Measurements from ENCODE around the gene POM121L2.
"Not testable (repeated sequence)": the region's sequence is repeated elsewhere in the genome, so short reads cannot be mapped to it uniquely, and the experiment has no call there.

POM121L2 gene

GRCh38 chr6:27293436-27294098 is 18.5 kb downstream of the POM121L2 start:
- DNase-seq: no peak

GRCh38 chr6:27290850-27291208 is 21.2 kb downstream of the POM121L2 start:
- DNase-seq: no peak

GRCh38 chr6:27290065-27290849 is 21.8 kb downstream of the POM121L2 start:
- DNase-seq: no peak

- DNase-seq: no peak
Measured at GRCh38 chr6:27288136-27289044, 23.7 kb downstream of the POM121L2 start.

- DNase-seq: no peak
Measured at GRCh38 chr6:27287751-27288135, 24.3 kb downstream of the POM121L2 start.

- DNase-seq: no peak
Measured at GRCh38 chr6:27286141-27286540, 25.9 kb downstream of the POM121L2 start.

- DNase-seq: no peak
Measured at GRCh38 chr6:27283279-27283678, 28.8 kb downstream of the POM121L2 start.

GRCh38 chr6:27281569-27281968 is 30.5 kb downstream of the POM121L2 start:
- DNase-seq: no peak

GRCh38 chr6:27281105-27281539 is 31.0 kb downstream of the POM121L2 start:
- no peak for DNase-seq

GRCh38 chr6:27280540-27281000 is 31.5 kb downstream of the POM121L2 start:
- DNase-seq: no peak

GRCh38 chr6:27280064-27280539 is 32.0 kb downstream of the POM121L2 start:
- no peak for DNase-seq

GRCh38 chr6:27279513-27280063 is 32.5 kb downstream of the POM121L2 start:
- no peak for DNase-seq

GRCh38 chr6:27275025-27275956 is 36.8 kb downstream of the POM121L2 start:
- no peak for DNase-seq

GRCh38 chr6:27273783-27274182 is 38.3 kb downstream of the POM121L2 start:
- no peak for DNase-seq

- DNase-seq: no peak
Measured at GRCh38 chr6:27268803-27269202, 43.3 kb downstream of the POM121L2 start.

GRCh38 chr6:27267857-27268434 is 44.1 kb downstream of the POM121L2 start:
- no peak for DNase-seq

GRCh38 chr6:27267003-27267402 is 45.1 kb downstream of the POM121L2 start:
- not testable (repeated sequence) for DNase-seq

GRCh38 chr6:27263886-27264285 is 48.2 kb downstream of the POM121L2 start:
- no peak for DNase-seq

- no peak for DNase-seq
Measured at GRCh38 chr6:27260836-27261375, 51.2 kb downstream of the POM121L2 start.

- DNase-seq: no peak
Measured at GRCh38 chr6:27260369-27260768, 51.7 kb downstream of the POM121L2 start.

Measured in CD4-positive, alpha-beta T cell treated with Interferon gamma for 1 hour (primary cell).